Pancreas (tissue), 10 donors: ENCODE measurements around the gene IFT81. TPM values are rescaled to one million over a fixed set of nuclear protein-coding genes. Genes with fewer than 3 reads are reported as not detected.
"Not testable (repeated sequence)": the region's sequence is repeated elsewhere in the genome, so short reads cannot be mapped to it uniquely, and the experiment has no call there.

Experiments used
- ATAC-seq, 4 donors: fragments of 200-7000 bp; cut with Tn5 transposase; one replicate each; pipeline versions ENCODE4 v1.8.0 to v1.9.1; 2020; ENCODE audit warnings: mild to moderate bottlenecking in 4 of 4, moderate library complexity in 4 of 4
- DNase-seq, 6 donors: peaks; one replicate each; pipeline ENCODE4 v3.0.0-alpha.2; 2020
- FAIRE-seq: peaks from 2 replicates; lab custom pipeline; 2012; peaks lifted over from hg19 to GRCh38; lab: Jason Lieb, UNC
- H3K27ac ChIP-seq, 4 donors: fragments of 200-600 bp; sonication (generic); 1 replicate in 3 of 4; 2 replicates in 1 of 4; pipeline versions ENCODE4 v1.5.0 to v1.8.0; 2020
- H3K27me3 ChIP-seq, 4 donors: fragments of 200-600 bp; one replicate each; pipeline ENCODE4 v1.8.0; 2021
- H3K36me3 ChIP-seq, 3 donors: fragments of 200-600 bp; sonication (generic) in 1 of 3; one replicate each; pipeline versions ENCODE4 v1.5.0 to v1.8.0; 2020 to 2021
- H3K4me1 ChIP-seq, 3 donors: fragments of 200-600 bp; one replicate each; pipeline ENCODE4 v1.8.0; 2021
- H3K4me3 ChIP-seq, 4 donors: fragments of 200-600 bp; sonication (generic) in 2 of 4; one replicate each; pipeline versions ENCODE4 v1.5.0 to v1.8.0; 2020 to 2021
- H3K9me3 ChIP-seq, 4 donors: fragments of 200-600 bp; one replicate each; pipeline ENCODE4 v1.8.0; 2021
- CTCF ChIP-seq, 4 donors: fragments of 200-600 bp; sonication (generic) in 3 of 4; IDR thresholded peaks; one replicate each; pipeline versions ENCODE4 v1.5.0 to v1.8.0; 2021; ENCODE audit warnings: antibody characterized with exemption in 4 of 4
- whole genome bisulfite sequencing, 2 donors: extraction: QIAGEN DNeasy Blood & Tissue Kit; methylation state at CpG; one replicate each; pipeline ENCODE4 v1.1.7; 2013; 5-methylcytosine and 5-hydroxymethylcytosine counted together
- intact Hi-C, 3 donors: fragments of 100-400 bp; cut with DNase I; formaldehyde crosslinking; loops; one replicate each; pipeline versions ENCODE4 v1.11.1 to v1.14.2; 2022
- polyA plus RNA-seq, 2 donors: library from polyadenylated mRNA; stranded (reverse); fragments of 200-250 nt; gene quantifications; one replicate each; pipeline ENCODE4 v1.2.3, GENCODE V29; 2013
- total RNA-seq, 6 donors: library from RNA; stranded (reverse); fragmentation: NEBNext Ultra II Directional in 4 of 6; extraction: Animal tissue kit (Norgen Biotek cat#: 25700) in 4 of 6; gene quantifications; one replicate each; pipeline versions ENCODE4 v1.2.1 to v1.2.4, GENCODE V29; 2021 to 2023
- donor health status: healthy with polysubstance abuse.
- donor health status: DM: no; HTN: no; CAD: no; lungs with moderate emphysema.
- donor health status: DM: no; HTN: no; CAD: no.
- donor health status: control.
- donor health status: control.
- donor health status: Bipolar disorder and iron deficiency.
- donor health status: DM: yes; HTN: yes; CAD: no.
- donor health status: DM: no; HTN: no; CAD: no.
- donor health status: DM: no; HTN: no; CAD: no.
- donor health status: DM: yes; HTN: yes; CAD: no.

IFT81 gene
- total and polyA plus RNA-seq, 8 donors, result 2.1 to 7.2 (median 3.4) TPM

DNA sequence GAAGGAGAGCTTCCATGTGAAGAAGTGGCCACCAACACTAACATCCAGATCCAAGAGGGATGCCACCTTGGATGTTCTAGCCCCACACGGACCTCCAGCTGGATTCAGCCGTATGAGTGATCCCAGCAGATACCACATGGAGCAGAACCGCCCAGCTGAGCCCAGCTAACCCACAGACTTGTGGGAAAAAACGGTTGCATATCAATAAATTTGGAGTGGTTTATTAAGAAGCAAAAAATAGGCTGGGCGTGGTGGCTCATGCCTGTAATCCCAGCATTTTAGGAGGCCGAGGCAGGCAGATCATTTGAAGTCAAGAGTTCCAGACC lies 11.9 kb upstream of the IFT81 start:
- ATAC-seq, result no peak
- no peaks in the 10 kb centered on the region for H3K9me3 ChIP-seq
- whole genome bisulfite sequencing, 2 donors, result 86 to 92% methylated on average over 6 of the region's 6 CpGs
- intact Hi-C loops, result no loop called here
- H3K27ac ChIP-seq, result no peak overlapping the region
- no peak for TF ChIP-seq CTCF (IDR thresholded peaks at IDR 0.05)
- no peak for DNase-seq
- H3K4me3 ChIP-seq, result no peak overlapping the region
- H3K36me3 ChIP-seq, result no peaks in the 10 kb centered on the region
- peaks cover 0 to 13% (median 10%) of the 10 kb centered on the region in 3 donors for H3K4me1 ChIP-seq
- H3K27me3 ChIP-seq, result no peaks in the 10 kb centered on the region
- FAIRE-seq, result no peak

GRCh38 chr12:110114528-110114937 lies 9.6 kb upstream of the IFT81 start:
- H3K4me3 ChIP-seq, result no peak overlapping the region
- no peak for DNase-seq
- no peaks in the 10 kb centered on the region for H3K27me3 ChIP-seq
- 48 to 59% methylated on average over 4 of the region's 4 CpGs for WGBS, 2 donors
- H3K36me3 ChIP-seq, result no peaks in the 10 kb centered on the region
- intact Hi-C loops, result no loop called here
- H3K9me3 ChIP-seq, result no peaks in the 10 kb centered on the region
- H3K27ac ChIP-seq, result no peak overlapping the region
- no peak for ATAC-seq
- no peak for FAIRE-seq
- peaks cover 0 to 4% (median 1%) of the 10 kb centered on the region in 3 donors for H3K4me1 ChIP-seq
- no peak for TF ChIP-seq CTCF (IDR thresholded peaks at IDR 0.05)

- intact Hi-C loops, result no loop called here
- Histone ChIP-seq H3K4me3 (no peak overlapping the region), H3K4me1 (no peaks in the 10 kb centered on the region), H3K9me3 (no peaks in the 10 kb centered on the region), H3K27me3 (no peaks in the 10 kb centered on the region), H3K27ac (no peak overlapping the region), H3K36me3 (no peaks in the 10 kb centered on the region)
- 95 to 98% methylated on average over 4 of the region's 4 CpGs for WGBS, 2 donors
- ATAC-seq (no peak), DNase-seq (no peak), FAIRE-seq (no peak)
- no peak for TF ChIP-seq CTCF (IDR thresholded peaks at IDR 0.05)
Observed at GRCh38 chr12:110115675-110116074, 8.5 kb upstream of the IFT81 start.

DNA sequence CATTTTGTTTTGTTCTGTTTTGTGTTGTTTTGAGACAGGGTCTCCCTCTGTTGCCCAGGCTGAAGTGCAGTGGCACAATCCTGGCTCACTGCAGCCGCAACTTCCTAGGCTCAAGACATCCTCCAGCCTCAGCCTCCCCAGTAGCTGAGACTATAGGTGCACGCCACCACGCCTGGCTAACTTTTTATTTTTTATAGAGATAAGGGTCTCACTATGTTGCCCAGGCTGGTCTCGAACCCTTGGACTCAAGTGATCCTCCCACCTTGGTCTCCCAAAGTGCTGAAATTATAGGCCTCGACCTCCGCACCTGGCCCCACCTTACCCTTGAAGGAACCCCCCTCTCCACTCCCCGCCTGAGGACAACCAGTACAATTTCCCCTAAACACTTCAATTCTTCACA lies 7.5 kb upstream of the IFT81 start:
- H3K4me3 ChIP-seq, result no peak overlapping the region
- H3K4me1 ChIP-seq, result no peaks in the 10 kb centered on the region
- no peak overlapping the region for H3K27ac ChIP-seq
- no peak for TF ChIP-seq CTCF (IDR thresholded peaks at IDR 0.05)
- no peak for FAIRE-seq
- H3K36me3 ChIP-seq, result no peaks in the 10 kb centered on the region
- H3K27me3 ChIP-seq, result no peaks in the 10 kb centered on the region
- 87 to 89% methylated on average over 7 of the region's 7 CpGs for WGBS, 2 donors
- intact Hi-C loops, result no loop called here
- H3K9me3 ChIP-seq, result no peaks in the 10 kb centered on the region
- ATAC-seq, result no peak
- no peak for DNase-seq

GRCh38 chr12:110117210-110117609 lies 6.9 kb upstream of the IFT81 start:
- FAIRE-seq, H3K36me3 ChIP-seq, H3K9me3 ChIP-seq, intact Hi-C loops, H3K27ac ChIP-seq, H3K4me1 ChIP-seq, DNase-seq, ATAC-seq, H3K4me3 ChIP-seq, H3K27me3 ChIP-seq: not testable (repeated sequence)
- WGBS, 2 donors, result 77 to 80% methylated on average over 8 of the region's 8 CpGs
